Body of pancreas (tissue), 4 donors: ENCODE results near the gene TMEM245. TPM values are rescaled to one million over a fixed set of nuclear protein-coding genes. Genes with fewer than 3 reads are reported as not detected.
"Not testable (repeated sequence)": the region's sequence is repeated elsewhere in the genome, so short reads cannot be mapped to it uniquely, and the experiment has no call there.

Experiments used
- ATAC-seq: fragments of 150-250 bp; one replicate; pipeline ENCODE4 v1.9.1; 2016
- DNase-seq, 4 donors: peaks; one replicate each; pipeline ENCODE4 v3.0.0-alpha.2; 2019
- H3K27ac ChIP-seq, 4 donors: fragments of 200-600 bp; sonication (generic); 1 replicate in 3 of 4; 2 replicates in 1 of 4; pipeline versions ENCODE4 v1.5.1 to v1.6.1; 2016 to 2019; ENCODE audit warnings: mild to moderate bottlenecking in 1 of 4, mixed read lengths in 1 of 4, moderate library complexity in 1 of 4
- H3K27me3 ChIP-seq, 2 donors: fragments of 200-600 bp; sonication (generic); one replicate each; pipeline ENCODE4 v1.6.0; 2016; ENCODE audit warnings: mild to moderate bottlenecking in 1 of 2
- H3K36me3 ChIP-seq, 2 donors: fragments of 200-600 bp; sonication (generic); replicated peaks in 1 of 2; 2 replicates each; pipeline ENCODE4 v1.5.1; 2016; ENCODE audit warnings: low read depth in 2 of 2; ENCODE audit not compliant: insufficient read depth in 1 of 2
- H3K4me1 ChIP-seq: fragments of 200-600 bp; sonication (generic); one replicate; pipeline ENCODE4 v1.6.0; 2016
- H3K4me3 ChIP-seq, 2 donors: fragments of 200-600 bp; sonication (generic); 1 replicate in 1 of 2; 2 replicates in 1 of 2; pipeline ENCODE4 v1.5.1; 2016 to 2019
- H3K9me3 ChIP-seq, 3 donors: fragments of 200-600 bp; sonication (generic); 1 replicate in 2 of 3; 2 replicates in 1 of 3; pipeline ENCODE4 v1.5.1; 2016
- CTCF ChIP-seq, 7 experiments: fragments of 450-650 bp in 4 of 7; fragments of 200-600 bp in 3 of 7; sonication (generic) in 3 of 7; IDR thresholded peaks; one replicate each; pipeline ENCODE4 v1.5.1; 2016 to 2019; ENCODE audit warnings: antibody characterized with exemption in 7 of 7
- POLR2A ChIP-seq, 3 donors: fragments of 450-650 bp; IDR thresholded peaks; one replicate each; pipeline ENCODE4 v1.6.1; 2016; ENCODE audit warnings: antibody characterized with exemption in 3 of 3, mild to moderate bottlenecking in 2 of 3
- WGBS, 2 donors: methylation state at CpG; one replicate each; pipeline ENCODE4 v1.1.5; 2017; 5-methylcytosine and 5-hydroxymethylcytosine counted together
- intact Hi-C: fragments of 100-400 bp; cut with DNase I; formaldehyde crosslinking; loops from one replicate; pipeline ENCODE4 v1.15.1; 2023
- microRNA counts, 2 donors: library from miRNA; unstranded; fragments of <30 nt; microRNA quantifications; one replicate each; lab custom pipeline; 2017
- microRNA-seq, 2 donors: library from miRNA; unstranded; fragments of <30 nt; microRNA quantifications; one replicate each; pipeline ENCODE4, GENCODE V29; 2016; ENCODE audit warnings: borderline number of aligned reads in 2 of 2, borderline replicate concordance in 2 of 2
- small RNA-seq: library from RNA; depleted of rRNA; stranded (forward); fragments of <200 nt; gene quantifications from one replicate; pipeline ENCODE3, GENCODE V24; 2016
- total RNA-seq, 2 donors: library from RNA; depleted of rRNA; stranded (reverse); fragments of >200 nt; gene quantifications; one replicate each; pipeline ENCODE4 v1.1.0, GENCODE V29; 2016

TMEM245 gene
- total RNA-seq, 2 donors from 2014 or later: 38.9 to 47.0 TPM

- ATAC-seq (peak; percentile 40), DNase-seq (peak in 2 of 4 donors; percentile 11 to 22)
- H3K36me3 ChIP-seq: no peaks in the 10 kb centered on the region
- TF ChIP-seq CTCF (IDR thresholded peaks at IDR 0.05): no peak
- no peak for TF ChIP-seq POLR2A (IDR thresholded peaks at IDR 0.05)
- peak overlapping the region in 1 of 4 donors; percentile 13 for H3K27ac ChIP-seq
- intact Hi-C loops: no loop called here
- 17 to 18% methylated on average over 5 of the region's 5 CpGs for WGBS, 2 donors
- peaks cover 17% of the 10 kb centered on the region for H3K4me1 ChIP-seq
- H3K4me3 ChIP-seq: no peak overlapping the region
- H3K9me3 ChIP-seq: no peaks in the 10 kb centered on the region
- no peaks in the 10 kb centered on the region for H3K27me3 ChIP-seq
Measured at GRCh38 chr9:108973895-108974294, 145.9 kb downstream of the TMEM245 start.

- Histone ChIP-seq H3K27me3 (no peaks in the 10 kb centered on the region), H3K9me3 (no peaks in the 10 kb centered on the region), H3K27ac (no peak overlapping the region), H3K36me3 (no peaks in the 10 kb centered on the region), H3K4me3 (no peak overlapping the region), H3K4me1 (peaks cover 17% of the 10 kb centered on the region)
- no peak for DNase-seq
- no peak for TF ChIP-seq CTCF (IDR thresholded peaks at IDR 0.05)
- no peak for TF ChIP-seq POLR2A (IDR thresholded peaks at IDR 0.05)
- intact Hi-C loops: no loop called here
- no peak for ATAC-seq
- WGBS, 2 donors: 58 to 63% methylated on average over 2 of the region's 2 CpGs
Measured at GRCh38 chr9:108972626-108973209, 147.0 kb downstream of the TMEM245 start.

DNA sequence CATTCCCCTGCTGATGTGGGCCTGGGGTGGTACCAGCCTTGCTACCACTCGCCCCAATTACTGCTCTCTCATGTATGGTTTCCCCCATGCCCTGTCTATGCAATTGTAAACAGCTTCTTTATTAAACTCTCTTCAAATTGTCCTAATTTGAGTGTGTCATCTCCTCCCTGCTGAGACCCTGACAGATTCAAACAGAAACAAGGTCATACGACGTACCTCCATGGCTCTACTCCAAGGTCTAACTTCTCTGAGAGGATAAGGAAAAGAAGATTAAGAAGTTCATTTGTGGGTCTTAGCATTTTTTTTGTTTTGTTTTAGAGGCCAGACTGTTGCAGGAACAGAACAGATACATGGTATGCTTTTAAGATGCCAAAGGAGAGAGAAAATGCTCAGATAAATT, 147.6 kb downstream of the TMEM245 start:
- Histone ChIP-seq H3K4me3 (no peak overlapping the region), H3K4me1 (peaks cover 17% of the 10 kb centered on the region), H3K27me3 (no peaks in the 10 kb centered on the region), H3K27ac (no peak overlapping the region), H3K9me3 (no peaks in the 10 kb centered on the region), H3K36me3 (no peaks in the 10 kb centered on the region)
- no peak for ATAC-seq
- TF ChIP-seq POLR2A (IDR thresholded peaks at IDR 0.05) (no peak), CTCF (IDR thresholded peaks at IDR 0.05) (no peak)
- intact Hi-C loops: no loop called here
- DNase-seq: no peak
- WGBS, 2 donors: 54 to 63% methylated on average over 3 of the region's 3 CpGs

DNA sequence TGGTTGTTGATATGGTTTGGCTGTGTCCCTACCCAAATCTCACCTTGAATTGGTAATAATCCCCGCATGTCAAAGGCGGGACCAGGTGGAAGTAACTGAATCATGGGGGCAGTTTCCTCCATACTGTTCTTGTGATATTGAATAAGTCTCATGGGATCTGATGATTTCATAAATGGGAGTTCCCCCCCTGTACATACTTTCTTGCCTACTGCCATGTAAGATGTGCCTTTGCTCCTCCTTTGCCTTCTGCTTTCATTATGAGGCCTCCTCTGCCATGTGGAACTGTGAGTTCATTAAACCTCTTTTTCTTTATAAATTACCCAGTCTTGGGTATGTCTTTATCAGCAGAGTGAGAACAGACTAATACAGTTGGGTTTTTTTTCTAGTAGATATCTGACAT, 148.4 kb downstream of the TMEM245 start:
- H3K4me1 ChIP-seq: peaks cover 17% of the 10 kb centered on the region
- H3K36me3 ChIP-seq, intact Hi-C loops, ATAC-seq, H3K27ac ChIP-seq, H3K9me3 ChIP-seq, H3K27me3 ChIP-seq, H3K4me3 ChIP-seq, DNase-seq: not testable (repeated sequence)
- 95 to 100% methylated on average over 2 of the region's 2 CpGs for WGBS, 2 donors

DNA sequence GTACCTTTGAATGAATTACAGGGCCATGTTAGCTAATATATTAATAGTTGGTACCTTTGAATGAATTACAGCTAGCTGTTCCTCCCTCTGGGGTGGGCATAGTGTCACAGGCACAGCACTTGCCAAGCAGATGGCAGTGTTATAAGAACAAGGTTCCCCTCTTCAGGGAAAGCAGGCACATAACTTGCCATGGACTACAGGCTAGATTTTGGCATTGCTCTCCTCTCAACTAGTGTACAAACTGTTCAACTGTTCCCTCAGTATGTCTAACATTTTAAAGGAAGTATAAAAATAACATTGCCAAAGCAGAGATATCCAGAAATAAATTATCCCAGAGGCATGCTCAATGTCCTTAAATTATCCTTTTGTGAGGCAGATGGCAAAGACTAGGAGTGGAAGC, 151.8 kb downstream of the TMEM245 start:
- Histone ChIP-seq H3K27ac (no peak overlapping the region), H3K4me1 (peaks cover 1% of the 10 kb centered on the region), H3K9me3 (no peaks in the 10 kb centered on the region), H3K27me3 (no peaks in the 10 kb centered on the region), H3K4me3 (no peak overlapping the region), H3K36me3 (no peaks in the 10 kb centered on the region)
- TF ChIP-seq POLR2A (IDR thresholded peaks at IDR 0.05): no peak
- no peak for TF ChIP-seq CTCF (IDR thresholded peaks at IDR 0.05)
- intact Hi-C loops: no loop called here
- DNase-seq (no peak), ATAC-seq (no peak)

MicroRNAs encoded within 50 kb of the gene (microRNA counts, 767-probe panel; counts per million panel counts)
- 736 to 4,326 counts per million in 2 donors for microRNA hsa-miR-32-5p (lab: Ali Mortazavi, UCI)

Small RNA genes within 50 kb of the gene (microRNA-seq; reads per million reads assigned to microRNA genes)
- gene MIR32: 88.9 to 135 reads per million in 2 donors

Small RNA genes within 50 kb of the gene (small RNA-seq; reads per million reads assigned to genes)
- gene MIR32: 0.38 reads per million
- not detected for gene RF00019

Other genes with a start within 250 kb of the TMEM245 start
- 10 to 100 TPM; 14.5 to 18.2 TPM for gene ELP1, start 185.8 kb downstream of the TMEM245 start, total RNA-seq
- 1 to 10 TPM; 6.0 to 6.3 TPM for gene ABITRAM, start 185.5 kb downstream of the TMEM245 start, total RNA-seq
- gene CTNNAL1, start 106.4 kb downstream of the TMEM245 start, total RNA-seq: 10 to 100 TPM; 15.8 to 23.9 TPM
- under 1 TPM; 0.33 to 0.52 TPM for gene FRRS1L, start 47.3 kb upstream of the TMEM245 start, total RNA-seq
- 100 to 1,000 TPM in 1 of 2 donors, 10 to 100 TPM in 1; 41.9 to 122 TPM for gene EPB41L4B, start 201.1 kb upstream of the TMEM245 start, total RNA-seq